CD4-positive, alpha-beta T cell treated with Interleukin-2 at 100 ng/mL for 4 hours (primary cell): ENCODE data around the gene PRR36.

ENCODE experiments used
- DNase-seq: peaks from one replicate; pipeline ENCODE4 v3.0.0-alpha.2; 2020; ENCODE audit warnings: low spot score

Gene PRR36

GRCh38 chr19:7912697-7913564 lies 38.7 kb upstream of the PRR36 start:
- DNase-seq = no peak

DNA sequence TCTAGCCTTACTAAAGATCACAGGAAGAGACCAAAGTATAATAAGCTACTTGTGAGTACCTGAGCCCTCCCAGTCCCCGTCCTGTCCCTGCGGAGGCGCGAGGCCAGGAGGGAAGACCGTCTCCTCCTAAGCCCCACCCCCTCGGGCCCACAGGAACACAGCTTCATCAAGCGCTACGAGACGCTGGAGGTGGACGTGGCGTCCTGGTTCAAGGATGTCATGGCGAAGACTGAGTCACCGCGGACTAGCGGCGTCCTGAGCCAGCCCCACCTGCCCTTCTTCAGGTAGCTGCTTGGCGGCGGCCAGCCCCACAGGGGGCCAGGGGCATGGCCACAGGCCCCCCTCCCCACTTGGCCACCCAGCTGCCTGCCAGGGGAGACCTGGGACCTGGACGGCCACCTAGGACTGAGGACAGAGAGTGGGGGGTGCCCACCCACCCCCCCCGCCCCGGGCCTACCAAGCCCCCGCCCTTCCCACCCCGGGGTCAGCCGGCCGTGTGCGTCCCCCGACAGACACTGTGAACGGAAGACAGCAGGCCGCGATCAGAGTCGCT lies 38.0 kb upstream of the PRR36 start:
- DNase-seq = no peak

DNA sequence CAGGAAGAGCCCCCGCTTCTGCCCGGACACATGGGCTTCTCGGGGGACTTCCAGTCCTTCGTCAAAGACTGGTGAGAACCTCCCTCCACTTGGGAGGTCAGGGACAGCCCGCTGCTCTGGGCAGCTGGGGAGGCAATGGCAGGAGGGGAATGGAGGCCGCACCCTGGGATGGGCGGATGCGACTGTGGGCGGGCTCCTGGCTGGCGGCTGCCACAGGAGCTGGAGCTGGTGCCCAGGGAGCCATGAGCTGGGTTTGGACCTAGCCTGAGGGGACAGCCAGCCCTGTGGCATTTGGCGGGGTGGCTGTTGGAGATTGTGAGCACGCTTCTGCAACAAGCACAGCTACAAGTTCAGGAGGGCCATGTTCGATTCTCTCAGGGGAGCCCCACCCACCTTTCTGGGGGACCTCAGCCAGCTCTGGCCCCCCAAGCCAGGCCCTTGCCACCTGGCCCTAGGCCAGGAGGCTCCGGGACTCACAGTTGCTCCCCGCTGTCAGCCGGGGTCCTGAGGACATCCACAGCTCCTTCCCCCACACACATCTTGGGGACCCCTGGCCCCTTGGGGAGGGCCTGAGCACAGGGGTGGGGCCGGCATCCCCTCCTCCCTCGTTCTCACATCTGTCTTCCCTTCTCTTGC lies 37.4 kb upstream of the PRR36 start:
- DNase-seq = no peak

DNA sequence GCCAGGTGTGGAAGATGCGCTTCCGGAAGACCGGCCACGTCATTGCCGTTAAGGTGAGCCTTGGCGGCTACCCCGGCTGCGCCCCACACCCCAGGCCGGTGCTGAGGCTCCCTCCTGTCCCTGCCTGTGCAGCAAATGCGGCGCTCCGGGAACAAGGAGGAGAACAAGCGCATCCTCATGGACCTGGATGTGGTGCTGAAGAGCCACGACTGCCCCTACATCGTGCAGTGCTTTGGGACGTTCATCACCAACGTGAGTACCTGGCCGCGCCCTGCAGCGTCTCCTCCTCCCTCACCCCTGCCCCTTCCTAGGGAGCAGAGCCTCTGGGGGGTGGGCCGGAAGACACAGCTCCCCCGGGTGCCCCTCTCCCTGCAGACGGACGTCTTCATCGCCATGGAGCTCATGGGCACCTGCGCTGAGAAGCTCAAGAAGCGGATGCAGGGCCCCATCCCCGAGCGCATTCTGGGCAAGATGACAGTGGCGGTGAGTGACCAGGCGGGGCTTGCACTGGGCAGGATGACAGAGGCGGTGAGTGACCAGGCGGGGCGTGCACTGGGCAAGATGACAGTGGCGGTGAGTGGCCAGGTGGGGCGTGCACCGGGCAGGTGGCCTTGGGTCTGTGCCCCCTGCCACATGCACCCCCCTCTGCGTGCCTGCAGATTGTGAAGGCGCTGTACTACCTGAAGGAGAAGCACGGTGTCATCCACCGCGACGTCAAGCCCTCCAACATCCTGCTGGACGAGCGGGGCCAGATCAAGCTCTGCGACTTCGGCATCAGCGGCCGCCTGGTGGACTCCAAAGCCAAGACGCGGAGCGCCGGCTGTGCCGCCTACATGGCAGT lies 36.4 kb upstream of the PRR36 start:
- no peak for DNase-seq

GRCh38 chr19:7909471-7910067 lies 35.4 kb upstream of the PRR36 start:
- DNase-seq = no peak

GRCh38 chr19:7908742-7909461 lies 34.7 kb upstream of the PRR36 start:
- DNase-seq = no peak

- no peak for DNase-seq
These were observed 34.0 kb upstream of the PRR36 start for GRCh38 chr19:7908078-7908699.

GRCh38 chr19:7907544-7907943 lies 33.4 kb upstream of the PRR36 start:
- DNase-seq = no peak

DNA sequence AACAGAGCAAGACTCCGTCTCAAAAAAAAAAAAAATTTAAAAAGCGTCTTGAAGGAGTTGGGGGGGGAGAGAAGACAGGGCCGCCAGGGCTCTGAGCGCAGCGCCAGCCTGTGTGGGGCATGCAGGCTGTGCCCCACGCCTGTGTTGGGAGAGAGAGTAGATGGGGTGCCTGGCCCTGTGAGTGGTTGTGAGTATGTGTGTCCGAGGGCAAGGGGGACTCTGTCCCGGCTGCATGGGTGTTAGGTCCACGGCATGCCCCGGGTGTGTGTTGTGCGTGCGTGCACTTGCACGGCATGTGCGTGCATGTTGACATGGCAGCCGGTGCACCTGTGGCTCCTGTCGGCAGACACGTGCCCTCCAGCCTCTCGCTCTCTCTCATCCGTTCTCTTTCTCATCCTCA lies 32.9 kb upstream of the PRR36 start:
- no peak for DNase-seq

GRCh38 chr19:7905859-7906258 lies 31.7 kb upstream of the PRR36 start:
- DNase-seq = no peak

- DNase-seq = no peak
These were observed 31.1 kb upstream of the PRR36 start for GRCh38 chr19:7905268-7905667.

DNA sequence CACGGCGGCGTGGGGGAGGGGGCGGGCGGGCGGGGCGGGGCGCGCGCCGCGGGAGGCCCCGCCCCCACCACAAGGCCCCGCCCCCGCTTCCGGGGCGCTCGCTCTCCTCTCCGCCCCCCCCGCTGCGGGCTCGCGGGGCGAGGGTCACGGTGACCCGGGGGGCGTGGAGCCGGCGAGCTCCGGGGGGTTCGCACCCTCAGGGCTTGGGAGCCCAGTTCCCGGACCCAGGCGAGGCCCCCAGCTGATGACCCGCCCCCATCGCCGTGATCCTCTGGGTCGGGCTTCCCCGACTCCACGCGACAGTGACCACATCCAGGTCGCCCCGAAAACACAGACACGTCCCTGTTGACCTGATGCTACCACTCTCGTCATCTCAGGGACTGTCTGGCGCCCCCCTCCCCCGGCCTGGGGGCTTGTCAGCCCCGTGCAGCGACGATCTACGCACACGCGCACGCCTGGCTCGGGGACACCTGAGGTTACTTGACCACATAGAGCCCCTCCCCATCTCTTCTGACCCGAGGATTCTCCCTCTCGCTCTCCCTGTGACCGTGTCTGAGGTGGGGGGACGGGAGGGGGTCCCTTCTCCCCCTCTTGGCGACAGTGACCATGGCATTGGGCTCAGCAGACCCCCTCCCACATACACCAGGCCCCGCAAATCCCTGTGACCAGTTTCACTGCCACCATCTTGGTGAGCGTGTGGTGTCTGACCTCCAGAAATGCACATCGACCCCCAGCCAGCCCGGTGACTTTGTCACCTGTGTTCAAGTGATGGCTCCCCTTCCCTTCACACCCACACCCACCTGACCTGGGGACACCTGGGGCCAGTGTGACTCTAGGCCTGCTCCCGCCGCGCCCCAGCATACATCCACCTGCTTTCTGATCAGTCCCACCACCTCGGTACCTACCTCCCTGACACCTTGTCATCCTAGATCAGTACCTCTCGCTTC lies 30.2 kb upstream of the PRR36 start:
- DNase-seq = peak; percentile 61

GRCh38 chr19:7903244-7904073 lies 29.3 kb upstream of the PRR36 start, which contains the start of gene MAP2K7:
TSS of gene MAP2K7 (plus strand) at chr19:7903877. CDS start at chr19:7903945, 68 bp downstream.
- DNase-seq = peak; percentile 100

GRCh38 chr19:7902796-7903243 lies 28.6 kb upstream of the PRR36 start:
- no peak for DNase-seq

DNA sequence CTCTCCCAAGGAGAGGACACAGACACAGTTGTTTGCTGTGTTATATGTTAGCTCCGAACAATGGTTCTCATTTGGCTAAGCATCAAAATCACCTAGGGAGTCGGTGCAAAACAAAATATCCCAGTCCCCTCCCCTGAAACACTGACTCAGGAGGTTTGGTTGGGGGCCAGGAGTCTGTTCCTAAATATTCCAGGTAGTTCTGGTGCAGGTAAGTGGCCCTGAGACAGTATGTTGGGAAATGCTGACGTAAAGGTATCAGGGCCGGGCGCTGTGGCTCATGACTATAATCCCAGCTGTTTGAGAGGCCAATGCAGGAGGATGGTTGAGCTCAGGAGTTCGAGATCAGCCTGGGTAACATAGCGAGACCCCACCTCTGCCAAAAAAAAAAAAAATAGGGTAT lies 27.1 kb upstream of the PRR36 start:
- DNase-seq = no peak

DNA sequence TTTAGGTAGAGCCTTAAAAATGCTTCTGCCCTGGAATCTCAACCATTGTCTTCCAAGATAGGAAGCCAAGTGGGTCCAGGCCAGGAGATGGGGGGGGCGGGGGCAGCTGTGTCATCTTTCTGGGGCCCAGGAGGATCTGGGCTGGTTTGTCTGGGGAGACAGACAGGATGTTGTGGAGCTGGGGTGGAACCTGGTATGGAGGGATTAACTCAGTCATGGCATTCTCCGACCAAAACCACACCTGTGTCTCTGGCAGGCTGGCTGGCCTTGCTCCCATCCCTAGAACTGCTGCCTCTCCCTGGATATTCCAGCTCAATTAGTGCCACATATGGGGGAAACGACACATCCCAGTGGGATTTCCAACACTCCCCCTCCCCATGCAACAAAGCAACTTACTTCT lies 26.7 kb upstream of the PRR36 start:
- no peak for DNase-seq

- no peak for DNase-seq
These were observed 26.2 kb upstream of the PRR36 start for GRCh38 chr19:7900401-7900870.

- no peak for DNase-seq
These were observed 25.7 kb upstream of the PRR36 start for GRCh38 chr19:7899751-7900378.
